CD4-positive, alpha-beta T cell treated with Interleukin-4 for 1 hour (primary cell): ENCODE results near the gene FARSA.

Experiments used
- DNase-seq, 2 donors: peaks; one replicate each; pipeline ENCODE4 v3.0.0-alpha.2; 2020 to 2022

Gene FARSA

GRCh38 chr19:12888006-12888603 lies 45.4 kb downstream of the FARSA start:
- DNase-seq = no peak

GRCh38 chr19:12886969-12887747 lies 46.4 kb downstream of the FARSA start, which contains the start of gene KLF1:
KLF1 (minus strand) TSS chr19:12887201; CDS start chr19:12887140, 61 bp downstream.
- no peak for DNase-seq

- DNase-seq = no peak
Observed at GRCh38 chr19:12886651-12886968, 46.9 kb downstream of the FARSA start.

- no peak for DNase-seq
Observed at GRCh38 chr19:12885749-12886650, 47.5 kb downstream of the FARSA start.

- peak; percentile 91 for DNase-seq
Observed at GRCh38 chr19:12884926-12885748, 48.4 kb downstream of the FARSA start.

GRCh38 chr19:12884627-12884925 lies 48.9 kb downstream of the FARSA start:
- no peak for DNase-seq

- DNase-seq = no peak
Observed at GRCh38 chr19:12884202-12884601, 49.3 kb downstream of the FARSA start.

GRCh38 chr19:12882589-12882988 lies 50.9 kb downstream of the FARSA start:
- DNase-seq = no peak

- peak; percentile 89 to 93 for DNase-seq
Observed at GRCh38 chr19:12881172-12881808, 52.2 kb downstream of the FARSA start, which contains the start of gene DNASE2. DNASE2 (minus strand) TSS chr19:12881449; CDS start chr19:12881375, 74 bp downstream.

GRCh38 chr19:12880551-12881171 lies 52.9 kb downstream of the FARSA start:
- no peak for DNase-seq

- no peak for DNase-seq
Observed at GRCh38 chr19:12875086-12875485, 58.4 kb downstream of the FARSA start.

GRCh38 chr19:12873891-12874745 lies 59.4 kb downstream of the FARSA start:
- DNase-seq = no peak

GRCh38 chr19:12872941-12873890 lies 60.3 kb downstream of the FARSA start:
- peak; percentile 84 to 85 for DNase-seq
